Measurements from ENCODE around the gene TRHDE. TPM values are rescaled to one million over a fixed set of nuclear protein-coding genes. Genes with fewer than 3 reads are reported as not detected.

Gene TRHDE
- total RNA-seq, 1 experiment from 2014 or later, result 24.5 TPM

DNA sequence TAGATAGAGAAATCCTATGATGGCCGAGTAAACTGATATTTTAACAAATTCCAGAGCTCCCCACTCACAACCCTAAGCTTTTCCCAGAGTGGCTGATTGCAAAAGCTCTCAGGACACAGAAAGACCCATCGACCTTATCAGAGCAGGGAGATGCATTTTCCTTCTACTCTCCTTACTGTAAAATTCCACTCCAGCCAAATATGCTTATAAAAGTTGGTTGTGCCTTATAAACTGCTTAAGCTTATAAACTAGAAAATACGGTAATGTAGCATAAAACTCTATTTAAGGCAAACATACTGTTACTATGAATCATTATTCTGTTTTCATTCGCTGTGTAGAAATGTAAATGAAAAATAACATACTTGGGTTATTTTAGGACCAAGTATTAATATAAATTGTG lies 41.6 kb upstream of the TRHDE start:
- no peaks in the 10 kb centered on the region for H3K36me3 ChIP-seq (ENCODE audit: insufficient read depth, low read length, poor library complexity, severe bottlenecking)
- intact Hi-C loops (cut with micrococcal nuclease; ENCODE audit: unreplicated experiment), result no loop called here
- ChIA-PET POLR2A (ENCODE audit: low non-redundant PET) (no interaction called here), CTCF (no interaction called here)
- H3K4me3 ChIP-seq (ENCODE audit: low read depth, low read length, poor library complexity, severe bottlenecking), result no peak overlapping the region
- no peak overlapping the region for H3K27ac ChIP-seq (ENCODE audit: low read depth, low read length, poor library complexity, severe bottlenecking)
- no peak for DNase-seq (ENCODE audit: low spot score)
- no TSS peak for BruUV-seq (replicated peaks)
- no peaks in the 10 kb centered on the region for H3K27me3 ChIP-seq (replicated peaks; ENCODE audit: insufficient read depth, low read depth, low read length, poor library complexity)
- no peaks in the 10 kb centered on the region for H3K9me3 ChIP-seq (ENCODE audit: low read depth, low read length, poor library complexity, severe bottlenecking)
- TF ChIP-seq EZH2 (IDR thresholded peaks at IDR 0.05; ENCODE audit: borderline replicate concordance, low read depth, low read length, poor library complexity, severe bottlenecking), result no peak
- TF ChIP-seq, protein P1, sequence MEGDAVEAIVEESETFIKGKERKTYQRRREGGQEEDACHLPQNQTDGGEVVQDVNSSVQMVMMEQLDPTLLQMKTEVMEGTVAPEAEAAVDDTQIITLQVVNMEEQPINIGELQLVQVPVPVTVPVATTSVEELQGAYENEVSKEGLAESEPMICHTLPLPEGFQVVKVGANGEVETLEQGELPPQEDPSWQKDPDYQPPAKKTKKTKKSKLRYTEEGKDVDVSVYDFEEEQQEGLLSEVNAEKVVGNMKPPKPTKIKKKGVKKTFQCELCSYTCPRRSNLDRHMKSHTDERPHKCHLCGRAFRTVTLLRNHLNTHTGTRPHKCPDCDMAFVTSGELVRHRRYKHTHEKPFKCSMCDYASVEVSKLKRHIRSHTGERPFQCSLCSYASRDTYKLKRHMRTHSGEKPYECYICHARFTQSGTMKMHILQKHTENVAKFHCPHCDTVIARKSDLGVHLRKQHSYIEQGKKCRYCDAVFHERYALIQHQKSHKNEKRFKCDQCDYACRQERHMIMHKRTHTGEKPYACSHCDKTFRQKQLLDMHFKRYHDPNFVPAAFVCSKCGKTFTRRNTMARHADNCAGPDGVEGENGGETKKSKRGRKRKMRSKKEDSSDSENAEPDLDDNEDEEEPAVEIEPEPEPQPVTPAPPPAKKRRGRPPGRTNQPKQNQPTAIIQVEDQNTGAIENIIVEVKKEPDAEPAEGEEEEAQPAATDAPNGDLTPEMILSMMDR (conservative IDR thresholded peaks at IDR 0.05; ENCODE audit: low read depth, low read length), result no peak
- no peaks in the 10 kb centered on the region for H3K4me1 ChIP-seq (ENCODE audit: insufficient read depth, low read length, poor library complexity, severe bottlenecking)

DNA sequence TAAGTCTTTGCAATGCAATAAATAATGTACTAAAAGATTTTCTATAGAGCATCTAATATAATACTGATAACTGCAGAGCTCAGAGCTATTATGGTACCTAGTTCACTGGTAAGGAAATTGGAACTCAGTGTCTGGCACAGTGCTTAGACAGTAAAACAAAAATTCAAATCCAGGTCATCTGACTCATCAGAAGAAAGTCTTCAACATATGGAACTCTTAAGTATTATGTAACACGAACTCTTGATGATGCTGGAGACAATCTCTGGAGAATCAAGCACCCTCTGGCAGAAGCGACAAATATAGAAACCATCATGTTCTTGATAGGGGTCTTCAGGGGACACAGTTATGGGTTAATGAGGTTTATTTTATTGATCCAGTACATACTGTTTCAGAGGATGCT lies 37.3 kb upstream of the TRHDE start:
- BruUV-seq (replicated peaks), result no TSS peak
- no peak for DNase-seq (ENCODE audit: low spot score)
- Histone ChIP-seq H3K27ac (ENCODE audit: low read depth, low read length, poor library complexity, severe bottlenecking) (no peak overlapping the region), H3K4me3 (ENCODE audit: low read depth, low read length, poor library complexity, severe bottlenecking) (no peak overlapping the region), H3K36me3 (ENCODE audit: insufficient read depth, low read length, poor library complexity, severe bottlenecking) (no peaks in the 10 kb centered on the region), H3K9me3 (ENCODE audit: low read depth, low read length, poor library complexity, severe bottlenecking) (no peaks in the 10 kb centered on the region), H3K4me1 (ENCODE audit: insufficient read depth, low read length, poor library complexity, severe bottlenecking) (no peaks in the 10 kb centered on the region), H3K27me3 (replicated peaks; ENCODE audit: insufficient read depth, low read depth, low read length, poor library complexity) (no peaks in the 10 kb centered on the region)
- TF ChIP-seq, protein P1 (conservative IDR thresholded peaks at IDR 0.05; ENCODE audit: low read depth, low read length), result no peak
- TF ChIP-seq EZH2 (IDR thresholded peaks at IDR 0.05; ENCODE audit: borderline replicate concordance, low read depth, low read length, poor library complexity, severe bottlenecking), result no peak
- intact Hi-C loops (cut with micrococcal nuclease; ENCODE audit: unreplicated experiment), result no loop called here
- ChIA-PET CTCF (no interaction called here), POLR2A (ENCODE audit: low non-redundant PET) (interaction anchor here (0.5 kb wide), 1 partner anchor 13 kb away, joined by 3 read pairs; no protein-coding TSS in a partner anchor)

DNA sequence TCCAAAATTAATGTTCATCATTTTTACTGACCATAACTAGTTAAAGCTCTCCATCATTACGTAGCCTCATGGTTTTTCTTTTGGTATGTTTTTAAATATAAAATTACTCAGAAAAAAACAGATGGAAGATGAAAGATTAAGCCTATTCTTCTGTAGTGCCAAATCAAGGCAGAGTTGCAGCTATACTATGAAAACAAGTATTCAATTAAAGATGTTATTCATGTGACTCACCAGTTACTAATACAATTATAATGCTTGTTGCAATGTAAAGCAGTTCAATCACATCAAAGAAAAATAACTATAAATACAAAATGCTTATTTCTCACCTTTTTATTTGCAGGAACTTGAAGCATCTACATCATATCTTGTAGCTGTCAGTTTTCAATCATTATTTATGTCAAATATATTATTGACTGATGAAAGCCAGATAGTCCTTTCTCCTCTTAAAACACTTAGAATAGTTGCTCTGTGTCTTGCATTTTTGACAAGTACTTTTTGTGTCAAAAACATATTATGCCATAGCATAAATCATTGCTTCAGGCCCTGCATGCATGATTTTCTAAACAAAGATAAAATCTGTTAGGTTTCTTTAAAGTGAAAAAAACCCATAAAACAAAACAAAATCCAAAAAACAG lies 36.0 kb upstream of the TRHDE start:
- H3K9me3 ChIP-seq (ENCODE audit: low read depth, low read length, poor library complexity, severe bottlenecking), result no peaks in the 10 kb centered on the region
- ChIA-PET CTCF (no interaction called here), POLR2A (ENCODE audit: low non-redundant PET) (no interaction called here)
- no peaks in the 10 kb centered on the region for H3K4me1 ChIP-seq (ENCODE audit: insufficient read depth, low read length, poor library complexity, severe bottlenecking)
- intact Hi-C loops (cut with micrococcal nuclease; ENCODE audit: unreplicated experiment), result no loop called here
- TF ChIP-seq, protein P1 (conservative IDR thresholded peaks at IDR 0.05; ENCODE audit: low read depth, low read length), result no peak
- TF ChIP-seq EZH2 (IDR thresholded peaks at IDR 0.05; ENCODE audit: borderline replicate concordance, low read depth, low read length, poor library complexity, severe bottlenecking), result no peak
- BruUV-seq (replicated peaks), result no TSS peak
- no peak overlapping the region for H3K4me3 ChIP-seq (ENCODE audit: low read depth, low read length, poor library complexity, severe bottlenecking)
- H3K36me3 ChIP-seq (ENCODE audit: insufficient read depth, low read length, poor library complexity, severe bottlenecking), result no peaks in the 10 kb centered on the region
- H3K27me3 ChIP-seq (replicated peaks; ENCODE audit: insufficient read depth, low read depth, low read length, poor library complexity), result no peaks in the 10 kb centered on the region
- H3K27ac ChIP-seq (ENCODE audit: low read depth, low read length, poor library complexity, severe bottlenecking), result no peak overlapping the region
- DNase-seq (ENCODE audit: low spot score), result no peak
